ENCODE data around the gene ITGA7.

DNA sequence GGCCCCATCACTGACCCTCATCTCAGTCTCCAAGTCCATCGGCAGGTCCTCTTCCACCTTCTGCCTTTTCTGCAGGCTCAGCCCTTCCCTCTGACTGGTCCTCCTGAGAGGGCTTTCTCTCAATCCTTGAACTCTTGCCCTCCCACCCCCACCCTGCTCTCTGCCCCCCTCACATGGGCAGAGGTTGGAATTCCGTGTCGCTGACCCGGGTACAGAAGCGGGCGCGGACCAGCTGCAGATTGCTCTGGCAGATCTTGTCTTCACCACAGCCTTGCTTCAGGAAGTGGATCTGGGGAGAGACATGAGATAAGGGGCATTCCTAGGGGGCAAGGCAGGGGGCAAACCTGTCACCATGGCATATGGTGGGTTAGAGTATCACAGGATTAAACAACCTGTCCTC lies 12.4 kb downstream of the ITGA7 start:
- TF ChIP-seq RCOR1 (IDR thresholded peaks at IDR 0.05; ENCODE audit: low read length) (no peak), FOSL2 (IDR thresholded peaks at IDR 0.05; ENCODE audit: borderline replicate concordance, low read depth) (no peak)
- TF ChIP-seq, protein P1, sequence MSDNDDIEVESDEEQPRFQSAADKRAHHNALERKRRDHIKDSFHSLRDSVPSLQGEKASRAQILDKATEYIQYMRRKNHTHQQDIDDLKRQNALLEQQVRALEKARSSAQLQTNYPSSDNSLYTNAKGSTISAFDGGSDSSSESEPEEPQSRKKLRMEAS (IDR thresholded peaks at IDR 0.05; ENCODE audit: low read depth), result no peak
- TF ChIP-seq, protein P2, sequence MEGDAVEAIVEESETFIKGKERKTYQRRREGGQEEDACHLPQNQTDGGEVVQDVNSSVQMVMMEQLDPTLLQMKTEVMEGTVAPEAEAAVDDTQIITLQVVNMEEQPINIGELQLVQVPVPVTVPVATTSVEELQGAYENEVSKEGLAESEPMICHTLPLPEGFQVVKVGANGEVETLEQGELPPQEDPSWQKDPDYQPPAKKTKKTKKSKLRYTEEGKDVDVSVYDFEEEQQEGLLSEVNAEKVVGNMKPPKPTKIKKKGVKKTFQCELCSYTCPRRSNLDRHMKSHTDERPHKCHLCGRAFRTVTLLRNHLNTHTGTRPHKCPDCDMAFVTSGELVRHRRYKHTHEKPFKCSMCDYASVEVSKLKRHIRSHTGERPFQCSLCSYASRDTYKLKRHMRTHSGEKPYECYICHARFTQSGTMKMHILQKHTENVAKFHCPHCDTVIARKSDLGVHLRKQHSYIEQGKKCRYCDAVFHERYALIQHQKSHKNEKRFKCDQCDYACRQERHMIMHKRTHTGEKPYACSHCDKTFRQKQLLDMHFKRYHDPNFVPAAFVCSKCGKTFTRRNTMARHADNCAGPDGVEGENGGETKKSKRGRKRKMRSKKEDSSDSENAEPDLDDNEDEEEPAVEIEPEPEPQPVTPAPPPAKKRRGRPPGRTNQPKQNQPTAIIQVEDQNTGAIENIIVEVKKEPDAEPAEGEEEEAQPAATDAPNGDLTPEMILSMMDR (IDR thresholded peaks at IDR 0.05), result no peak

Data from SK-N-SH (cell line).